SH-SY5Y (cell line): ENCODE data around the gene PKP2.

Experiments used
- GATA2 ChIP-seq: IDR thresholded peaks from 2 replicates; pipeline ENCODE4 v1.6.1; 2011; ENCODE audit warnings: mild to moderate bottlenecking, low read depth, low read length
- GATA3 ChIP-seq: IDR thresholded peaks from 2 replicates; pipeline ENCODE4 v1.6.1; 2011; ENCODE audit warnings: low read depth, mild to moderate bottlenecking, low read length, moderate library complexity

PKP2 gene

GRCh38 chr12:32902287-32902997 lies 5.9 kb upstream of the PKP2 start:
- no peak for TF ChIP-seq GATA3
- no peak for TF ChIP-seq GATA2

GRCh38 chr12:32901553-32901952 lies 5.0 kb upstream of the PKP2 start:
- TF ChIP-seq GATA3 = no peak
- TF ChIP-seq GATA2 = no peak

GRCh38 chr12:32897687-32898573 lies 1.4 kb upstream of the PKP2 start:
- TF ChIP-seq GATA3 = no peak
- no peak for TF ChIP-seq GATA2

- TF ChIP-seq GATA2 = no peak
- TF ChIP-seq GATA3 = no peak
Observed at GRCh38 chr12:32897281-32897610, 669 bp upstream of the PKP2 start.

- TF ChIP-seq GATA3 (no peak), GATA2 (no peak)
Observed at GRCh38 chr12:32895688-32896431, 717 bp downstream of the PKP2 start.

- TF ChIP-seq GATA2 = no peak
- TF ChIP-seq GATA3 = no peak
Observed at GRCh38 chr12:32894566-32894965, 2.0 kb downstream of the PKP2 start.

- TF ChIP-seq GATA3 (no peak), GATA2 (no peak)
Observed at GRCh38 chr12:32893458-32893857, 3.1 kb downstream of the PKP2 start.

- TF ChIP-seq GATA3 (no peak), GATA2 (no peak; the same call in 1 of the 2 replicates)
Observed at GRCh38 chr12:32893043-32893442, 3.5 kb downstream of the PKP2 start.

GRCh38 chr12:32891956-32892355 lies 4.6 kb downstream of the PKP2 start:
- TF ChIP-seq GATA3 (no peak), GATA2 (no peak)

- TF ChIP-seq GATA2 (no peak), GATA3 (no peak)
Observed at GRCh38 chr12:32891526-32891925, 5.1 kb downstream of the PKP2 start.

GRCh38 chr12:32889011-32889760 lies 7.4 kb downstream of the PKP2 start:
- TF ChIP-seq GATA3 (no peak), GATA2 (no peak)

- no peak for TF ChIP-seq GATA2
- TF ChIP-seq GATA3 = no peak
Observed at GRCh38 chr12:32887058-32887457, 9.5 kb downstream of the PKP2 start.

GRCh38 chr12:32885831-32886230 lies 10.7 kb downstream of the PKP2 start:
- TF ChIP-seq GATA3 (no peak), GATA2 (no peak)

- TF ChIP-seq GATA3 (no peak), GATA2 (no peak)
Observed at GRCh38 chr12:32884962-32885361, 11.6 kb downstream of the PKP2 start.

- TF ChIP-seq GATA3 (no peak), GATA2 (no peak)
Observed at GRCh38 chr12:32881702-32882101, 14.9 kb downstream of the PKP2 start.
